ENCODE data around the gene CEACAM8.
A peak's percentile ranks its signal among the peaks of the same experiment; 100 is the strongest.
"Not testable (repeated sequence)": the region's sequence is repeated elsewhere in the genome, so short reads cannot be mapped to it uniquely, and the experiment has no call there.

The CEACAM8 gene

GRCh38 chr19:42594617-42595489 lies at the start of gene CEACAM8:
CEACAM8 (minus strand) TSS chr19:42594924; CDS start chr19:42594828, 96 bp downstream.
- H3K9ac ChIP-seq (ENCODE audit: low read length) = no peak within 1 kb of the TSS
- no peak within 1 kb of the TSS for H3K4me3 ChIP-seq (ENCODE audit: low read length)
- H3K4me1 ChIP-seq (ENCODE audit: control insufficient read depth, insufficient read depth, low read length) = no peaks in the 10 kb centered on the region
- H3K27me3 ChIP-seq (replicated peaks; ENCODE audit: control insufficient read depth, insufficient read depth, low read length) = peaks cover 49% of the 10 kb centered on the region
- no peaks in the 10 kb centered on the region for H3K36me3 ChIP-seq (ENCODE audit: control insufficient read depth, insufficient read depth, low read length, severe bottlenecking)
- peaks cover 4% of the 10 kb centered on the region for H3K9me3 ChIP-seq (ENCODE audit: control insufficient read depth, low read length)
- no peak for DNase-seq (ENCODE audit: low read depth)

GRCh38 chr19:42639324-42640092 lies 44.8 kb upstream of the CEACAM8 start:
- not testable (repeated sequence) for H3K4me1 ChIP-seq (ENCODE audit: control insufficient read depth, insufficient read depth, low read length); H3K9ac ChIP-seq (ENCODE audit: low read length); H3K36me3 ChIP-seq (ENCODE audit: control insufficient read depth, insufficient read depth, low read length, severe bottlenecking); H3K9me3 ChIP-seq (ENCODE audit: control insufficient read depth, low read length); H3K27me3 ChIP-seq (replicated peaks; ENCODE audit: control insufficient read depth, insufficient read depth, low read length); H3K4me3 ChIP-seq (ENCODE audit: low read length); DNase-seq (ENCODE audit: low read depth)

- Histone ChIP-seq H3K9me3 (ENCODE audit: control insufficient read depth, low read length) (no peaks in the 10 kb centered on the region), H3K36me3 (ENCODE audit: control insufficient read depth, insufficient read depth, low read length, severe bottlenecking) (no peaks in the 10 kb centered on the region), H3K4me1 (ENCODE audit: control insufficient read depth, insufficient read depth, low read length) (no peaks in the 10 kb centered on the region), H3K9ac (ENCODE audit: low read length) (no peak overlapping the region), H3K27me3 (replicated peaks; ENCODE audit: control insufficient read depth, insufficient read depth, low read length) (peaks cover 5% of the 10 kb centered on the region), H3K4me3 (ENCODE audit: low read length) (no peak overlapping the region)
- DNase-seq (ENCODE audit: low read depth) = no peak
Measured at GRCh38 chr19:42635233-42635539, 40.5 kb upstream of the CEACAM8 start.

GRCh38 chr19:42634409-42635232 lies 39.9 kb upstream of the CEACAM8 start:
- no peaks in the 10 kb centered on the region for H3K36me3 ChIP-seq (ENCODE audit: control insufficient read depth, insufficient read depth, low read length, severe bottlenecking)
- H3K27me3 ChIP-seq (replicated peaks; ENCODE audit: control insufficient read depth, insufficient read depth, low read length) = peaks cover 5% of the 10 kb centered on the region
- peaks cover under 1% of the 10 kb centered on the region for H3K9me3 ChIP-seq (ENCODE audit: control insufficient read depth, low read length)
- peak; percentile 31 for DNase-seq (ENCODE audit: low read depth)
- H3K9ac ChIP-seq (ENCODE audit: low read length) = no peak overlapping the region
- H3K4me3 ChIP-seq (ENCODE audit: low read length) = no peak overlapping the region
- H3K4me1 ChIP-seq (ENCODE audit: control insufficient read depth, insufficient read depth, low read length) = no peaks in the 10 kb centered on the region

- Histone ChIP-seq H3K4me3 (ENCODE audit: low read length) (no peak overlapping the region), H3K36me3 (ENCODE audit: control insufficient read depth, insufficient read depth, low read length, severe bottlenecking) (no peaks in the 10 kb centered on the region), H3K9me3 (ENCODE audit: control insufficient read depth, low read length) (peaks cover 11% of the 10 kb centered on the region), H3K9ac (ENCODE audit: low read length) (no peak overlapping the region), H3K4me1 (ENCODE audit: control insufficient read depth, insufficient read depth, low read length) (no peaks in the 10 kb centered on the region), H3K27me3 (replicated peaks; ENCODE audit: control insufficient read depth, insufficient read depth, low read length) (peaks cover 14% of the 10 kb centered on the region)
- no peak for DNase-seq (ENCODE audit: low read depth)
Measured at GRCh38 chr19:42629191-42629590, 34.5 kb upstream of the CEACAM8 start.

- H3K9ac ChIP-seq (ENCODE audit: low read length) = no peak overlapping the region
- peaks cover 19% of the 10 kb centered on the region for H3K27me3 ChIP-seq (replicated peaks; ENCODE audit: control insufficient read depth, insufficient read depth, low read length)
- peaks cover 11% of the 10 kb centered on the region for H3K9me3 ChIP-seq (ENCODE audit: control insufficient read depth, low read length)
- no peak for DNase-seq (ENCODE audit: low read depth)
- H3K36me3 ChIP-seq (ENCODE audit: control insufficient read depth, insufficient read depth, low read length, severe bottlenecking) = no peaks in the 10 kb centered on the region
- H3K4me1 ChIP-seq (ENCODE audit: control insufficient read depth, insufficient read depth, low read length) = no peaks in the 10 kb centered on the region
- no peak overlapping the region for H3K4me3 ChIP-seq (ENCODE audit: low read length)
Measured at GRCh38 chr19:42628411-42629140, 33.9 kb upstream of the CEACAM8 start.

- no peaks in the 10 kb centered on the region for H3K4me1 ChIP-seq (ENCODE audit: control insufficient read depth, insufficient read depth, low read length)
- H3K4me3 ChIP-seq (ENCODE audit: low read length) = no peak overlapping the region
- H3K9ac ChIP-seq (ENCODE audit: low read length) = no peak overlapping the region
- H3K9me3 ChIP-seq (ENCODE audit: control insufficient read depth, low read length) = peaks cover 11% of the 10 kb centered on the region
- H3K27me3 ChIP-seq (replicated peaks; ENCODE audit: control insufficient read depth, insufficient read depth, low read length) = peaks cover 19% of the 10 kb centered on the region
- no peaks in the 10 kb centered on the region for H3K36me3 ChIP-seq (ENCODE audit: control insufficient read depth, insufficient read depth, low read length, severe bottlenecking)
- no peak for DNase-seq (ENCODE audit: low read depth)
Measured at GRCh38 chr19:42627916-42628315, 33.2 kb upstream of the CEACAM8 start.

- Histone ChIP-seq H3K27me3 (replicated peaks; ENCODE audit: control insufficient read depth, insufficient read depth, low read length) (peaks cover 19% of the 10 kb centered on the region), H3K9me3 (ENCODE audit: control insufficient read depth, low read length) (peaks cover 11% of the 10 kb centered on the region), H3K4me1 (ENCODE audit: control insufficient read depth, insufficient read depth, low read length) (no peaks in the 10 kb centered on the region), H3K36me3 (ENCODE audit: control insufficient read depth, insufficient read depth, low read length, severe bottlenecking) (no peaks in the 10 kb centered on the region), H3K9ac (ENCODE audit: low read length) (no peak overlapping the region), H3K4me3 (ENCODE audit: low read length) (no peak overlapping the region)
- no peak for DNase-seq (ENCODE audit: low read depth)
Measured at GRCh38 chr19:42626181-42626580, 31.5 kb upstream of the CEACAM8 start.

- Histone ChIP-seq H3K36me3 (ENCODE audit: control insufficient read depth, insufficient read depth, low read length, severe bottlenecking) (no peaks in the 10 kb centered on the region), H3K9ac (ENCODE audit: low read length) (no peak overlapping the region), H3K4me3 (ENCODE audit: low read length) (no peak overlapping the region), H3K4me1 (ENCODE audit: control insufficient read depth, insufficient read depth, low read length) (no peaks in the 10 kb centered on the region), H3K9me3 (ENCODE audit: control insufficient read depth, low read length) (no peaks in the 10 kb centered on the region), H3K27me3 (replicated peaks; ENCODE audit: control insufficient read depth, insufficient read depth, low read length) (peaks cover 17% of the 10 kb centered on the region)
- DNase-seq (ENCODE audit: low read depth) = no peak
Measured at GRCh38 chr19:42619271-42619670, 24.5 kb upstream of the CEACAM8 start.

GRCh38 chr19:42613666-42614065 lies 18.9 kb upstream of the CEACAM8 start:
- Histone ChIP-seq H3K9me3 (ENCODE audit: control insufficient read depth, low read length) (no peaks in the 10 kb centered on the region), H3K36me3 (ENCODE audit: control insufficient read depth, insufficient read depth, low read length, severe bottlenecking) (no peaks in the 10 kb centered on the region), H3K4me3 (ENCODE audit: low read length) (no peak overlapping the region), H3K4me1 (ENCODE audit: control insufficient read depth, insufficient read depth, low read length) (no peaks in the 10 kb centered on the region), H3K27me3 (replicated peaks; ENCODE audit: control insufficient read depth, insufficient read depth, low read length) (peaks cover 21% of the 10 kb centered on the region), H3K9ac (ENCODE audit: low read length) (no peak overlapping the region)
- DNase-seq (ENCODE audit: low read depth) = no peak

Measured in adipocyte (in vitro differentiated cells).